Mesendoderm (in vitro differentiated cells): ENCODE measurements around the gene MAPRE2.

Experiments
- DNase-seq: peaks from one replicate; pipeline ENCODE4 v3.0.0; 2013
- H2AK5ac ChIP-seq: 2 replicates; pipeline ENCODE4 v1.6.1; 2013; ENCODE audit warnings: low read length, inconsistent platforms
- H2BK120ac ChIP-seq: 2 replicates; pipeline ENCODE4 v1.6.1; 2013; ENCODE audit warnings: low read depth, mild to moderate bottlenecking, low read length, moderate library complexity, mixed read lengths
- H2BK15ac ChIP-seq: replicated peaks from 2 replicates; pipeline ENCODE4 v1.6.1; 2013; ENCODE audit warnings: low read depth, mild to moderate bottlenecking, moderate library complexity
- H2BK5ac ChIP-seq: 2 replicates; pipeline ENCODE4 v1.6.1; 2013; ENCODE audit warnings: low read length, inconsistent platforms
- H3K18ac ChIP-seq: 2 replicates; pipeline ENCODE4 v1.6.1; 2013; ENCODE audit warnings: mild to moderate bottlenecking, low read length, mixed read lengths
- H3K23ac ChIP-seq: one replicate; pipeline ENCODE4 v1.6.1; 2013; ENCODE audit warnings: low read length
- H3K27ac ChIP-seq: 2 replicates; pipeline ENCODE4 v1.5.1; 2013; ENCODE audit warnings: low read depth, mild to moderate bottlenecking, inconsistent platforms, low read length, moderate library complexity
- H3K27me3 ChIP-seq: 2 replicates; pipeline ENCODE4 v1.6.1; 2013; ENCODE audit warnings: low read length, control low read depth, mild to moderate bottlenecking, inconsistent platforms; ENCODE audit not compliant: insufficient read depth, poor library complexity
- H3K36me3 ChIP-seq: 2 replicates; pipeline ENCODE4 v1.6.1; 2013; ENCODE audit warnings: low read length, inconsistent platforms; ENCODE audit not compliant: control insufficient read depth, insufficient read depth
- H3K4ac ChIP-seq: one replicate; pipeline ENCODE4 v1.6.1; 2013; ENCODE audit warnings: low read depth, mild to moderate bottlenecking, low read length, moderate library complexity
- H3K4me1 ChIP-seq: 2 replicates; pipeline ENCODE4 v1.6.1; 2013; ENCODE audit warnings: low read depth, low read length, inconsistent platforms; ENCODE audit not compliant: control insufficient read depth
- H3K4me2 ChIP-seq: 2 replicates; pipeline ENCODE4 v1.6.1; 2013; ENCODE audit warnings: low read length
- H3K4me3 ChIP-seq: 2 replicates; pipeline ENCODE4 v1.5.1; 2013; ENCODE audit warnings: mild to moderate bottlenecking, low read length
- H3K56ac ChIP-seq: one replicate; pipeline ENCODE4 v1.6.1; 2013; ENCODE audit warnings: low read length
- H3K79me1 ChIP-seq: 2 replicates; pipeline ENCODE4 v1.6.1; 2013; ENCODE audit warnings: low read length, inconsistent platforms
- H3K79me2 ChIP-seq: 2 replicates; pipeline ENCODE4 v1.6.1; 2013; ENCODE audit warnings: mild to moderate bottlenecking, low read length; ENCODE audit not compliant: control insufficient read depth, insufficient read depth
- H3K9ac ChIP-seq: 2 replicates; pipeline ENCODE4 v1.6.1; 2013; ENCODE audit warnings: low read length, inconsistent platforms
- H4K5ac ChIP-seq: one replicate; pipeline ENCODE4 v1.6.1; 2013; ENCODE audit warnings: low read length
- H4K8ac ChIP-seq: one replicate; pipeline ENCODE4 v1.6.1; 2013; ENCODE audit warnings: low read depth, mild to moderate bottlenecking, control low read depth, low read length, moderate library complexity
- WGBS: extraction: QIAGEN DNeasy Blood & Tissue Kit; methylation state at CpG from one replicate; pipeline ENCODE4 v1.1.7; 2013; ENCODE audit warnings: low lambda C conversion rate, missing lambda C conversion rate; ENCODE audit not compliant: insufficient coverage; ENCODE audit errors: extremely low coverage; 5-methylcytosine and 5-hydroxymethylcytosine counted together

The MAPRE2 gene

GRCh38 chr18:35074581-35074980 lies 33.4 kb downstream of the MAPRE2 start:
- no peak overlapping the region for H2BK120ac ChIP-seq
- no CpG with 5 or more reads among the region's 1 CpG for WGBS
- no peak overlapping the region for H3K56ac ChIP-seq
- no peak for DNase-seq
- H3K36me3 ChIP-seq, result no peaks in the 10 kb centered on the region
- no peaks in the 10 kb centered on the region for H3K4me1 ChIP-seq
- no peak overlapping the region for H2BK5ac ChIP-seq
- no peak overlapping the region for H3K4me3 ChIP-seq
- H2BK15ac ChIP-seq, result no peak overlapping the region
- no peak overlapping the region for H4K5ac ChIP-seq
- H3K79me2 ChIP-seq, result no peaks in the 10 kb centered on the region
- no peak overlapping the region for H3K4ac ChIP-seq
- H3K27me3 ChIP-seq, result no peaks in the 10 kb centered on the region
- no peak overlapping the region for H2AK5ac ChIP-seq
- no peak overlapping the region for H3K18ac ChIP-seq
- H3K27ac ChIP-seq, result no peak overlapping the region
- no peak overlapping the region for H3K23ac ChIP-seq
- H3K79me1 ChIP-seq, result no peaks in the 10 kb centered on the region
- H3K4me2 ChIP-seq, result no peak overlapping the region
- H3K9ac ChIP-seq, result no peak overlapping the region
- no peak overlapping the region for H4K8ac ChIP-seq

GRCh38 chr18:35075132-35075531 lies 33.9 kb downstream of the MAPRE2 start:
- Histone ChIP-seq H3K23ac (no peak overlapping the region), H3K56ac (no peak overlapping the region), H3K4me2 (no peak overlapping the region), H2BK120ac (no peak overlapping the region), H4K5ac (no peak overlapping the region), H2BK15ac (no peak overlapping the region), H3K4ac (no peak overlapping the region), H3K27me3 (no peaks in the 10 kb centered on the region), H3K4me3 (no peak overlapping the region), H3K36me3 (no peaks in the 10 kb centered on the region), H3K9ac (no peak overlapping the region), H3K27ac (no peak overlapping the region), H4K8ac (no peak overlapping the region), H2AK5ac (no peak overlapping the region), H3K18ac (no peak overlapping the region), H3K79me2 (no peaks in the 10 kb centered on the region), H3K4me1 (no peaks in the 10 kb centered on the region), H3K79me1 (no peaks in the 10 kb centered on the region), H2BK5ac (no peak overlapping the region)
- WGBS, result no CpG with 5 or more reads among the region's 6 CpGs
- no peak for DNase-seq

- Histone ChIP-seq H3K9ac (no peak overlapping the region), H3K4me1 (no peaks in the 10 kb centered on the region), H3K36me3 (no peaks in the 10 kb centered on the region), H3K4me2 (no peak overlapping the region), H3K27ac (no peak overlapping the region), H4K8ac (no peak overlapping the region), H3K4me3 (no peak overlapping the region), H2BK5ac (no peak overlapping the region), H4K5ac (no peak overlapping the region), H3K79me1 (no peaks in the 10 kb centered on the region), H3K4ac (no peak overlapping the region), H2AK5ac (no peak overlapping the region), H3K79me2 (no peaks in the 10 kb centered on the region), H2BK120ac (no peak overlapping the region), H3K18ac (no peak overlapping the region), H3K23ac (no peak overlapping the region), H2BK15ac (no peak overlapping the region), H3K27me3 (no peaks in the 10 kb centered on the region), H3K56ac (no peak overlapping the region)
- DNase-seq, result peak; percentile 31
- no CpG with 5 or more reads among the region's 4 CpGs for WGBS
Observed at GRCh38 chr18:35076135-35076924, 35.1 kb downstream of the MAPRE2 start.

- no peak overlapping the region for H3K18ac ChIP-seq
- no peak overlapping the region for H4K5ac ChIP-seq
- no peak overlapping the region for H2BK15ac ChIP-seq
- no peak overlapping the region for H2BK120ac ChIP-seq
- H3K79me1 ChIP-seq, result no peaks in the 10 kb centered on the region
- no peak overlapping the region for H3K27ac ChIP-seq
- H3K4ac ChIP-seq, result no peak overlapping the region
- no peak overlapping the region for H2BK5ac ChIP-seq
- H3K27me3 ChIP-seq, result no peaks in the 10 kb centered on the region
- no peak overlapping the region for H4K8ac ChIP-seq
- H3K23ac ChIP-seq, result no peak overlapping the region
- no peak overlapping the region for H3K4me2 ChIP-seq
- no peak overlapping the region for H3K56ac ChIP-seq
- no peak overlapping the region for H3K9ac ChIP-seq
- DNase-seq, result no peak
- no peaks in the 10 kb centered on the region for H3K79me2 ChIP-seq
- no peaks in the 10 kb centered on the region for H3K4me1 ChIP-seq
- H3K4me3 ChIP-seq, result no peak overlapping the region
- H3K36me3 ChIP-seq, result no peaks in the 10 kb centered on the region
- no peak overlapping the region for H2AK5ac ChIP-seq
Observed at GRCh38 chr18:35077937-35078336, 36.7 kb downstream of the MAPRE2 start.

GRCh38 chr18:35080058-35080457 lies 38.8 kb downstream of the MAPRE2 start:
- no peak overlapping the region for H3K4ac ChIP-seq
- no peak overlapping the region for H3K4me3 ChIP-seq
- no peaks in the 10 kb centered on the region for H3K79me2 ChIP-seq
- H3K79me1 ChIP-seq, result no peaks in the 10 kb centered on the region
- H3K23ac ChIP-seq, result no peak overlapping the region
- no peak overlapping the region for H4K5ac ChIP-seq
- whole genome bisulfite sequencing, result no CpG with 5 or more reads among the region's 1 CpG
- H3K4me1 ChIP-seq, result no peaks in the 10 kb centered on the region
- no peak overlapping the region for H3K27ac ChIP-seq
- H2BK5ac ChIP-seq, result no peak overlapping the region
- H2AK5ac ChIP-seq, result no peak overlapping the region
- no peak overlapping the region for H3K9ac ChIP-seq
- H2BK15ac ChIP-seq, result no peak overlapping the region
- no peaks in the 10 kb centered on the region for H3K27me3 ChIP-seq
- no peak overlapping the region for H3K56ac ChIP-seq
- H3K4me2 ChIP-seq, result no peak overlapping the region
- DNase-seq, result no peak
- no peaks in the 10 kb centered on the region for H3K36me3 ChIP-seq
- H3K18ac ChIP-seq, result no peak overlapping the region
- H2BK120ac ChIP-seq, result no peak overlapping the region
- H4K8ac ChIP-seq, result no peak overlapping the region

- H3K56ac ChIP-seq, result no peak overlapping the region
- H2BK15ac ChIP-seq, result no peak overlapping the region
- H3K4me2 ChIP-seq, result no peak overlapping the region
- H3K4me1 ChIP-seq, result no peaks in the 10 kb centered on the region
- no peaks in the 10 kb centered on the region for H3K36me3 ChIP-seq
- H2BK5ac ChIP-seq, result no peak overlapping the region
- no peak overlapping the region for H4K5ac ChIP-seq
- no peak overlapping the region for H2AK5ac ChIP-seq
- H3K27ac ChIP-seq, result no peak overlapping the region
- no peak overlapping the region for H3K4me3 ChIP-seq
- no peaks in the 10 kb centered on the region for H3K27me3 ChIP-seq
- H3K18ac ChIP-seq, result no peak overlapping the region
- H3K79me2 ChIP-seq, result no peaks in the 10 kb centered on the region
- H3K9ac ChIP-seq, result no peak overlapping the region
- H3K23ac ChIP-seq, result no peak overlapping the region
- H4K8ac ChIP-seq, result no peak overlapping the region
- DNase-seq, result no peak
- no CpG with 5 or more reads among the region's 3 CpGs for WGBS
- no peak overlapping the region for H3K4ac ChIP-seq
- no peak overlapping the region for H2BK120ac ChIP-seq
- H3K79me1 ChIP-seq, result no peaks in the 10 kb centered on the region
Observed at GRCh38 chr18:35083174-35083712, 42.0 kb downstream of the MAPRE2 start.
